BE2C (cell line): ENCODE data around the gene MIPEP.

Source experiments
- DNase-seq: peaks from one replicate; pipeline ENCODE4 v3.0.0-alpha.2; 2020
- H3K27me3 ChIP-seq: fragments of 250-450 bp; sonication (Bioruptor Pico); 2 replicates; pipeline ENCODE4 v1.5.1; 2020; ENCODE audit warnings: mild to moderate bottlenecking
- H3K36me3 ChIP-seq: fragments of 250-450 bp; sonication (Bioruptor Pico); 2 replicates; pipeline ENCODE4 v1.5.1; 2020; ENCODE audit warnings: mild to moderate bottlenecking
- H3K4me1 ChIP-seq: fragments of 250-450 bp; sonication (Bioruptor Pico); 2 replicates; pipeline ENCODE4 v1.5.1; 2020
- H3K4me3 ChIP-seq: 2 replicates; pipeline ENCODE4 v1.5.1; 2011; ENCODE audit warnings: low read depth, low read length
- H3K9me3 ChIP-seq: fragments of 250-450 bp; sonication (Bioruptor Pico); 2 replicates; pipeline ENCODE4 v1.5.1; 2020
- CTCF ChIP-seq: IDR thresholded peaks from 2 replicates; pipeline ENCODE4 v1.5.1; 2012; ENCODE audit warnings: mild to moderate bottlenecking, low read depth, low read length

MIPEP gene

GRCh38 chr13:23754997-23755396, 134.2 kb downstream of the MIPEP start:
- H3K4me1 ChIP-seq: no peaks in the 10 kb centered on the region
- no peak overlapping the region for H3K4me3 ChIP-seq
- no peaks in the 10 kb centered on the region for H3K36me3 ChIP-seq
- no peak for TF ChIP-seq CTCF
- DNase-seq: no peak
- H3K27me3 ChIP-seq: no peaks in the 10 kb centered on the region
- no peaks in the 10 kb centered on the region for H3K9me3 ChIP-seq

DNA sequence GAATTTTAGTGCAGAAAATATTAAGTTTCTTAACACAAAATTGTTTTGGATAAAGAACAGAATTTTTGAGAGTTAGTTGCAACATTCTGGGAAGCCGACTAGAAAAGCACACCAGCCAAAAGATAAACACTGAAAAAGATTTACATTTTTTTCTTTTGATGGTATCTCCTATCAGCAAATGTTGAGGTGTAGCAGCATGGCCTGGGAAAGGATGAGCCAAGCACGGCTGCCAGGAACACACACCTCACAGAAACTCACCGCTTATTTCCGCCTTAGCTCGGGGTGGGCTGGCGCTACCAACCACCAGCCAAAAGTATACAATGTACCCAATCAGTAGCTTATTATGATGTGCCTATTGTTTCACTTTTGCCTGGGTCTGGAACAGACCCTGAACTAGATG, 134.7 kb downstream of the MIPEP start:
- DNase-seq: no peak
- no peaks in the 10 kb centered on the region for H3K36me3 ChIP-seq
- H3K9me3 ChIP-seq: no peaks in the 10 kb centered on the region
- no peak overlapping the region for H3K4me3 ChIP-seq
- no peaks in the 10 kb centered on the region for H3K4me1 ChIP-seq
- TF ChIP-seq CTCF: no peak
- no peaks in the 10 kb centered on the region for H3K27me3 ChIP-seq

DNA sequence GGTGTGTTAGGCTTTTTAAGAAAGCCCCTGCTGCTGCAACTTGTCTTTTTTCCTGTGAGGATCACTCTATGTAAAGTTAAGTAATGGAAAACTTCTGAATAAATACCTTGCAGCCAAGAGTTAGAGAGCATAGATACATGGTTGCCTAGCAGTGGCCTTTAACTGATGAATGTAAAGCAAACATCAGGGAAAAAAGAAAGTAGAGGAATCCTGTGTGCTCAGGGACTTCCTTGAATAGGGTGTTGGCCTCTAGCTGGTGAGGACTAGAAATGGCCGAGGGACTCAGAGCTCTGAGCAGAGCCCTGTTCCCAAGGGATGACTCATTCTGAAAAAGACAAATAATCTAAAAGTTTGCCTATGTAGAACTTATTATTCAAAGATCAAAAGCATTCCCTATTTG, 135.7 kb downstream of the MIPEP start:
- H3K4me1 ChIP-seq: no peaks in the 10 kb centered on the region
- no peak for DNase-seq
- no peak for TF ChIP-seq CTCF
- H3K4me3 ChIP-seq: no peak overlapping the region
- H3K36me3 ChIP-seq: no peaks in the 10 kb centered on the region
- no peaks in the 10 kb centered on the region for H3K27me3 ChIP-seq
- no peaks in the 10 kb centered on the region for H3K9me3 ChIP-seq

GRCh38 chr13:23752111-23753001, 136.8 kb downstream of the MIPEP start:
- no peak for TF ChIP-seq CTCF
- no peaks in the 10 kb centered on the region for H3K9me3 ChIP-seq
- DNase-seq: no peak
- H3K27me3 ChIP-seq: no peaks in the 10 kb centered on the region
- H3K4me1 ChIP-seq: no peaks in the 10 kb centered on the region
- no peaks in the 10 kb centered on the region for H3K36me3 ChIP-seq
- H3K4me3 ChIP-seq: no peak overlapping the region

DNA sequence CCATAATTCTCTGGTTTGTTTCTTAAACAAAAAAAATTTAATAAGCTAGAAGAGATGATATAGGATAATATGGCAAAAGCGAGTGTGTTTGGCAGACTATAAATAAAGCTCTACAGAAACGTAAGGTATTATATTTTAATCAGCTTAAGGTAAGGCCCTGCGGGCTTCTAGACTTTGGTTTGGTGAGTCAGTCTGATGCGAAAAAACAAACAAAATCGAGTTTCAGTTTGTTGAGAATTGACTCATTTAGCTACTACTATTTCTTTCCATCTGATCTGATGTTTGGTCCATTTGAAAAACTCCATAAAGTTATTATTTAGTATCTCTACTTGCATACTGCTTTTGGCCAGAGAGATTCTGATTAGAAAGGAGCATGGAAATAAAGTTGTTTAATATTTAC, 138.0 kb downstream of the MIPEP start:
- Histone ChIP-seq H3K9me3 (no peaks in the 10 kb centered on the region), H3K4me3 (no peak overlapping the region), H3K27me3 (no peaks in the 10 kb centered on the region), H3K4me1 (no peaks in the 10 kb centered on the region), H3K36me3 (no peaks in the 10 kb centered on the region)
- TF ChIP-seq CTCF: no peak
- no peak for DNase-seq

DNA sequence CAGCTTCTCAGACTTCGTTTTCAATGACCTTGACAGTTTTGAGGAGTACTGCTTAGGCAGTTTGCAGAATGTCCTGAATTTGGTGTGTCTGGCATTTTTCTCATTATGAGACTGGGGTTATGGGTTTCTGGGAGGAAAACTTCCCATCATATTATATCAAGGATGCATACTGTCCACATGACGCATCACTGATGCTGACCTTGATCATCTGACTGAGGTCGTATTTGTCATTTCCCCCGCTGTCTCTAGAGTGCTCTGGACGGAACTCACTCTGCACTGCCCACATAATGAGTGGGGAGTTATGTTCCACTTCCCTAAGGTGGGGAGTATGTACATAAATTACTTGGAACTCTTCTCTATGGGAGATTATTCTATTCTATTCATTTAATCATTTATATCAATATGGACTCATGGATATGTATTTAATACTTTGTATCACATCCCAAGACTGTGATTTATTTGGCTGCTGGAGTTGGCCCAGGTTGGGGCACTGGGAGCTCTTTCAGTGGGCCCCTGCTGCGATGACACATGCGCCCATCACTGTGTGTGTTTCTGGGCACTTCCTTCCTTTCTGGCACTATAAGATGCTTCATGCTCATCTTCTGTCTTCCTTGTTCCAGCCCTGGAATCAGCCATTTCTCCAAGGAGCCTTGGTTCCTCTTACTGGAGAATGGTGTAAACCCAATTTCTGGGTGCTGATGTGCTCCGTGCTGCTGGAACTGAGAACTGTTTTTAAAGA, 138.6 kb downstream of the MIPEP start:
- DNase-seq: no peak
- Histone ChIP-seq H3K4me1 (no peaks in the 10 kb centered on the region), H3K9me3 (no peaks in the 10 kb centered on the region), H3K27me3 (no peaks in the 10 kb centered on the region), H3K4me3 (no peak overlapping the region), H3K36me3 (no peaks in the 10 kb centered on the region)
- no peak for TF ChIP-seq CTCF
